ENCODE measurements around the gene MICAL2.

Gene MICAL2

DNA sequence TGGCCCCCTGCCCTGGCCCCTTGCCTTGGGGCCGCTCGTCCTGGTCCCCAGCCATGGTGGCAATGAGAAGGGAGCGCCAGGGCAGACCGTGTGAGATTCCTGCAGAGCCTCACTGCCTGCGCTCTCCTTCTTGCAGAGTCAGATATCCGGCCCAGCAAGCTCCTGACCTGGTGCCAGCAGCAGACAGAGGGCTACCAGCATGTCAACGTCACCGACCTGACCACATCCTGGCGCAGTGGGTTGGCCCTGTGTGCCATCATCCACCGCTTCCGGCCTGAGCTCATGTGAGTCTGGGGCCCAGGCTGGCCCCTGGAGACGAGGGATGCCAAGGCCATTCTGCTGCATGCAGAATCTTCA, 114.1 kb downstream of the MICAL2 start:
- peaks cover 28 to 36% of the 10 kb centered on the region in 2 experiments for H3K4me1 ChIP-seq (ENCODE audit: control insufficient read depth in 1 of 2, insufficient read depth in 1 of 2, low read depth in 1 of 2, low read length in 1 of 2)
- H3K27me3 ChIP-seq, result no peaks in the 10 kb centered on the region
- H3K27ac ChIP-seq, result peak overlapping the region; percentile 79
- no peaks in the 10 kb centered on the region for H3K9me3 ChIP-seq
- H3K4me3 ChIP-seq (ENCODE audit: low read depth in 1 of 2, low read length in 1 of 2), result peak overlapping the region in 1 of 2 experiments; percentile 25
- H3K36me3 ChIP-seq, result peaks cover 33% of the 10 kb centered on the region
- TF ChIP-seq, protein P1, sequence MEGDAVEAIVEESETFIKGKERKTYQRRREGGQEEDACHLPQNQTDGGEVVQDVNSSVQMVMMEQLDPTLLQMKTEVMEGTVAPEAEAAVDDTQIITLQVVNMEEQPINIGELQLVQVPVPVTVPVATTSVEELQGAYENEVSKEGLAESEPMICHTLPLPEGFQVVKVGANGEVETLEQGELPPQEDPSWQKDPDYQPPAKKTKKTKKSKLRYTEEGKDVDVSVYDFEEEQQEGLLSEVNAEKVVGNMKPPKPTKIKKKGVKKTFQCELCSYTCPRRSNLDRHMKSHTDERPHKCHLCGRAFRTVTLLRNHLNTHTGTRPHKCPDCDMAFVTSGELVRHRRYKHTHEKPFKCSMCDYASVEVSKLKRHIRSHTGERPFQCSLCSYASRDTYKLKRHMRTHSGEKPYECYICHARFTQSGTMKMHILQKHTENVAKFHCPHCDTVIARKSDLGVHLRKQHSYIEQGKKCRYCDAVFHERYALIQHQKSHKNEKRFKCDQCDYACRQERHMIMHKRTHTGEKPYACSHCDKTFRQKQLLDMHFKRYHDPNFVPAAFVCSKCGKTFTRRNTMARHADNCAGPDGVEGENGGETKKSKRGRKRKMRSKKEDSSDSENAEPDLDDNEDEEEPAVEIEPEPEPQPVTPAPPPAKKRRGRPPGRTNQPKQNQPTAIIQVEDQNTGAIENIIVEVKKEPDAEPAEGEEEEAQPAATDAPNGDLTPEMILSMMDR (IDR thresholded peaks at IDR 0.05), result no peak

DNA sequence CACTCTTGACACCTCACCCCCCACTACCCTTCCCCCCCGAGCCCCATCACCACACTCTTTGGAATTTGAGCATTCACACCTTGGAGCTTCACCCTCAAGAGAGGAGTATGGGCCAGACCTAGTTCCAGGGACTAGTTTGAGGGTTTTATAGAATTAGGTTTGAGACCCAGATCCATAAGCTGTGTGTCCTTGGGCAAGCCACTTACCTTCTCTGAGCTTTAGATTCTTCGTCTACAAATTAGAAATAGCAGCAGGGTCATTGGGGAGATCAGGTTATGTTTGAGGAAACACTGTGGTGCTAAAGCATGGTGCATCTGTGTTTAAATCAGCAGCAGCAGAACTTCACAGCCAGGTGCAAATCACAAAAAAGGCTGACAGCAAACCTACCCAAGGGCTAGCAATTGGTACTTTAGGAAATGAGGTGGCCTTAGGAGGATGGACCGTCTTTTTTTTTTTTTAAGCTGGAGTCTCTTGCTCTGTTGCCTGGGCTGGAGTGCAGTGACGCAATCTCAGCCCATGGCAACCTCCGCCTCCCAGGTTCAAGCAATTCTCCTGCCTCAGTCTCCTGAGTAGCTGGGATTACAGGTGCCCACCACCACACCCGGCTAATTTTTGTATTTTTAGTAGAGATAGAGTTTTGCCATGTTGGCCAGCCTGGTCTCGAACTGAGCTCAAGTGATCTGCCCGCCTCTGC, 114.8 kb downstream of the MICAL2 start:
- Histone ChIP-seq H3K27me3 (no peaks in the 10 kb centered on the region), H3K4me3 (ENCODE audit: low read depth in 1 of 2, low read length in 1 of 2) (no peak overlapping the region), H3K27ac (peak overlapping the region; percentile 79), H3K36me3 (peaks cover 38% of the 10 kb centered on the region), H3K9me3 (no peaks in the 10 kb centered on the region), H3K4me1 (ENCODE audit: control insufficient read depth in 1 of 2, insufficient read depth in 1 of 2, low read depth in 1 of 2, low read length in 1 of 2) (peaks cover 28 to 36% of the 10 kb centered on the region in 2 experiments)
- TF ChIP-seq, protein P1 (IDR thresholded peaks at IDR 0.05), result no peak

DNA sequence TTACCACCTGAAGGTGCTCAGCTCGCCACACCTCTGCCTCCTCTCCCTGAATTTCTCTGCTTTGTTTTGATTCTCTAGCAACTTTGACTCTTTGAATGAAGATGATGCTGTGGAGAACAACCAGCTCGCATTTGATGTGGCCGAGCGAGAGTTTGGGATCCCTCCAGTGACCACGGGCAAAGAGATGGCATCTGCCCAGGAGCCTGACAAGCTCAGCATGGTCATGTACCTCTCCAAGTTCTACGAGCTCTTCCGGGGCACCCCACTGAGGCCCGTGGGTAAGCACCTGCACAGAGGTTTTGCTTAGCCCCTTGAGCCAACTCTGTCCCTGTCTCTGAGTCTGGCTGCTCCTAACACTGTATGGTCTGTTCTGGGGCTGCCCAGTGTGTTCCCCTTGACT, 115.7 kb downstream of the MICAL2 start:
- Histone ChIP-seq H3K4me1 (ENCODE audit: control insufficient read depth in 1 of 2, insufficient read depth in 1 of 2, low read depth in 1 of 2, low read length in 1 of 2) (peaks cover 28 to 36% of the 10 kb centered on the region in 2 experiments), H3K9me3 (no peaks in the 10 kb centered on the region), H3K4me3 (ENCODE audit: low read depth in 1 of 2, low read length in 1 of 2) (no peak overlapping the region), H3K27me3 (no peaks in the 10 kb centered on the region), H3K36me3 (peaks cover 45% of the 10 kb centered on the region), H3K27ac (no peak overlapping the region)
- TF ChIP-seq, protein P1 (IDR thresholded peaks at IDR 0.05), result no peak

DNA sequence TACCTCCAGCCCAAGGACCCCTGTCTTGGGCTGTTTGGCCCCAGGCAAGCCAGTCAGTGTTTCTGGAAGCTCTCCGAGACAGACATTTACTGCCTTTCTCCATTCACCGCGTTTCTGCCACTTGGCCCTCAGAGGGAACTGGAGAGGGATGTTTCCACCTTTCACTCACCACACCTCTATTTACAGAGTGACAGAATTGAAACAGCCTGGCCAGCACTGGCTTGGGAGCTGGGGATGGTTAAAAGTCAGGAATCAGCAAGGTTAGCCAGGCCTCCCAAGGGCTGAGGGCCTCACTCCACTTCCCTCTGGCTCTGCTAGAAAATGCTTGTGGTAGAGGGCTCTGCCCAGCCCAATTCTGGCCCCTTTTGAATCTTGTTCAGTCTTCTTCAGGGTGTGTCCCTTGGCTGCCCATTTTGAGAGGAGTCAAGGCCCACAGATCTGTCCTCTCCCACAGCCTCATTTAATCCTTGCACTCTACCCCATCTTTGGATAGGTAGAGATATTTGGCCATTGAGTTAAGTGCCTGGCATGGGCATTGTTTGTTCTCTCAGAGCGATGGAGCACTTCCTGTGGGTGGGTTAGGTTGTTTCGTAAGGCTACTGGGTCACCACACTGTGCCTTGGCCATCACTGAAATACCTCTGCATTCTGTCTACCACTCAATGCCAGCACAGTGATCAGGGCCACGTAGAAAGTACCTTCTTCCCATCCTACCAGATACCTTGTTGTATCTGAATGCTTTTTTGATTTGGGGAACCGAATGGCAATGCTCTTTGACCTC, 119.2 kb downstream of the MICAL2 start:
- Histone ChIP-seq H3K4me1 (ENCODE audit: control insufficient read depth in 1 of 2, insufficient read depth in 1 of 2, low read depth in 1 of 2, low read length in 1 of 2) (peaks cover 7% of the 10 kb centered on the region in 2 experiments), H3K27ac (peak overlapping the region; percentile 8), H3K9me3 (no peaks in the 10 kb centered on the region), H3K4me3 (ENCODE audit: low read depth in 1 of 2, low read length in 1 of 2) (no peak overlapping the region), H3K36me3 (peaks cover 43% of the 10 kb centered on the region), H3K27me3 (no peaks in the 10 kb centered on the region)
- TF ChIP-seq, protein P1 (IDR thresholded peaks at IDR 0.05), result no peak

DNA sequence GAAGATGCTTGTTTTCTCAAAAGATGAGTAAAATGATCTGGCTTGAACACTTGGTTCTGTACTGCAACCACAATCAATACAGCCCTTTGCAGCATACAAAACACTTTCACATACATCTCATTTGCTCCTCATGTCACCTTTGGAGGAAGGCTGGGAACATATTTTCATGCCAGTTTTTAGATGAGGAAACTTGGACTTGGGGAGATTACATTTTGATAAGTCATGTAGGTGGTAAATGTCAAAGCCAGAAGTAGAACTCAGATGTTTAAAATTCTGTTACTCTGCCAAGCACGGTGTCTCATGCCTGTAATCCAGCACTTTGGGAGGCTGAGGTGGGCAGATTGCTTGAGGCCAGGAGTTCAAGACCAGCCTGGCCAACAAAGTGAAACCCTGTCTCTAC, 121.8 kb downstream of the MICAL2 start:
- H3K36me3 ChIP-seq, result peaks cover 27% of the 10 kb centered on the region
- H3K9me3 ChIP-seq, result no peaks in the 10 kb centered on the region
- TF ChIP-seq, protein P1 (IDR thresholded peaks at IDR 0.05), result no peak
- H3K4me1 ChIP-seq (ENCODE audit: control insufficient read depth in 1 of 2, insufficient read depth in 1 of 2, low read depth in 1 of 2, low read length in 1 of 2), result peaks cover 7 to 9% of the 10 kb centered on the region in 2 experiments
- H3K27ac ChIP-seq, result no peak overlapping the region
- H3K4me3 ChIP-seq (ENCODE audit: low read depth in 1 of 2, low read length in 1 of 2), result no peak overlapping the region
- no peaks in the 10 kb centered on the region for H3K27me3 ChIP-seq

Data from neutrophil (primary cell).